Muscle layer of duodenum (tissue), 2 donors: Measurements from ENCODE around the gene PRKAB1.

Source experiments
- H3K27ac ChIP-seq: one replicate; pipeline ENCODE4 v1.7.0; 2013; ENCODE audit warnings: mild to moderate bottlenecking, low read length
- H3K27me3 ChIP-seq: one replicate; pipeline ENCODE4 v1.7.0; 2013; ENCODE audit warnings: low read depth, mild to moderate bottlenecking, control low read depth, low read length
- H3K36me3 ChIP-seq, 2 donors: one replicate each; pipeline ENCODE4 v1.7.0; 2013; ENCODE audit warnings: low read length in 2 of 2, control low read depth in 1 of 2, mild to moderate bottlenecking in 1 of 2; ENCODE audit not compliant: insufficient read depth in 2 of 2, control insufficient read depth in 1 of 2
- H3K4me1 ChIP-seq, 2 donors: one replicate each; pipeline ENCODE4 v1.7.0; 2013; ENCODE audit warnings: low read length in 2 of 2, mild to moderate bottlenecking in 2 of 2, control low read depth in 1 of 2, moderate library complexity in 1 of 2; ENCODE audit not compliant: insufficient read depth in 2 of 2, control insufficient read depth in 1 of 2
- H3K4me3 ChIP-seq, 2 donors: one replicate each; pipeline ENCODE4 v1.7.0; 2013; ENCODE audit warnings: low read length in 2 of 2, low read depth in 1 of 2, mild to moderate bottlenecking in 1 of 2
- H3K9me3 ChIP-seq, 2 donors: one replicate each; pipeline ENCODE4 v1.7.0; 2013; ENCODE audit warnings: low read length in 2 of 2, control low read depth in 1 of 2, mild to moderate bottlenecking in 1 of 2; ENCODE audit not compliant: control insufficient read depth in 1 of 2
- donor health status: healthy.

The PRKAB1 gene

DNA sequence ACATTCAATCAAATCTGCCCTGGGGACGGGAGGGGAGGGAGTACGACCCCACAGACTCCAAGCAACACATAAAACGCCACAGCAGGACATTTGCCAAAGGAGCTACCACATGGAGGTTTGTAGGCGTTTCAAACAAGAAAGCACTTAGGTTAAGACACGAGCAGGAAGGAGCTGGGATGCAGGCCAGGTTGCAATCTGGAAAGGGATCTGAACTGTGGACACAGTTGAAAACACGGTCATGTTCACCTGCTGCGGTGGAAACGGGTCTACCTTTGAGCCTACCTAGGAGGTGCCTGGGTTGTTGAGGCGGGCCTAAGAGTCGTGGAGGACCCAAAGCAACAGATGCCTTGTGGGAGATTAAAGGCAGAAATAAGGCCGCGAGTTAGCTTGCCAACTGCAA is 18.4 kb downstream of the PRKAB1 start:
- H3K27ac ChIP-seq = peak overlapping the region; percentile 71

GRCh38 chr12:119686776-119687175 is 18.8 kb downstream of the PRKAB1 start:
- H3K27ac ChIP-seq = peak overlapping the region; percentile 19
- peaks cover 4 to 7% of the 10 kb centered on the region in 2 donors for H3K36me3 ChIP-seq
- no peaks in the 10 kb centered on the region for H3K9me3 ChIP-seq
- peaks cover 0 to 3% of the 10 kb centered on the region in 2 donors for H3K4me1 ChIP-seq
- no peaks in the 10 kb centered on the region for H3K27me3 ChIP-seq
- H3K4me3 ChIP-seq = no peak overlapping the region

More for the DNA sequence above, 18.4 kb downstream of the PRKAB1 start:
- Histone ChIP-seq H3K27me3 (no peaks in the 10 kb centered on the region), H3K4me1 (peaks cover 0 to 3% of the 10 kb centered on the region in 2 donors), H3K4me3 (no peak overlapping the region), H3K36me3 (peaks cover 8 to 10% of the 10 kb centered on the region in 2 donors), H3K9me3 (no peaks in the 10 kb centered on the region)

DNA sequence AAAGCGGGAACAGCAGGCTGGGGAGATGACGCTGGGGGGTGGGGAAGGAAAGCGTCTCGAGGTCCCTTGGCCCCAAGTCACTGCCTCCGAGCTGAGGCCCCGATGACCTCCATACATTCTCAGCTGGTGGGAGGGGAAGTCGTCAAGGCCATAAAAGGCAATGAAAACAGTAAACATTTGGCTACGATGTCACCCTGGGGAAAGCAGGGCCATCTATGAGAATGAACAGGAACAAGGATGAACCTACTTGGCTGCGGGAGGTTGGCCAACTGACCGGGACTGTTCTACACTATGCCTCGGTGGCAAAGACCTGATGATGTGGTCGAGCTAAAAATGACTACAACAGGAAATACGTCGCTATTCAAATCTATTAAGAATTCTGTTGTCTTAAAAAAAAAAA is 19.5 kb downstream of the PRKAB1 start:
- Histone ChIP-seq H3K27ac (no peak overlapping the region), H3K27me3 (no peaks in the 10 kb centered on the region), H3K9me3 (no peaks in the 10 kb centered on the region), H3K36me3 (peaks cover 0 to under 1% of the 10 kb centered on the region in 2 donors), H3K4me1 (peaks cover 2 to 7% of the 10 kb centered on the region in 2 donors), H3K4me3 (no peak overlapping the region)

DNA sequence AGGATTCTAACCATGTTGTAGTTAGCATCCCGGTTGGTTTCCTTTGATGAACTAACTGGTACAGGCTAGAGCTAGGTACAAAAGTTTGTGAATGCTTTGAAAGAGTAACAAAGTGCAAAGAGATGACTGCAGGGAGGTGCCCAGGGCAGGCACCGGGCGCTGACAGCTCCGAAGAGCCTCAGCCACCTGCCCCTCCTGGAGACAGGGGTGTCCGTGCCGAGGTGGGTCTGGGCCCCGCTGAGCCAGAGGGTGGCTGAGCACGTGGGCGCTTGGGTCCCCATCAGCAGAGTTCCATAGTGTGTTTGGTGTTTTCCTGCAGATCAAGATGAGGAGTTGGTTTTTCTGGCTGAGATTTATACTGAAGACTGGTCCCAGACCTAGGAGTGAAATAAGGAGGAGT is 19.9 kb downstream of the PRKAB1 start:
- Histone ChIP-seq H3K4me3 (no peak overlapping the region), H3K9me3 (no peaks in the 10 kb centered on the region), H3K27ac (no peak overlapping the region), H3K27me3 (no peaks in the 10 kb centered on the region), H3K36me3 (no peaks in the 10 kb centered on the region), H3K4me1 (peaks cover 6 to 12% of the 10 kb centered on the region in 2 donors)

- no peak overlapping the region for H3K4me3 ChIP-seq
- peaks cover 13 to 16% of the 10 kb centered on the region in 2 donors for H3K4me1 ChIP-seq
- no peaks in the 10 kb centered on the region for H3K36me3 ChIP-seq
- no peaks in the 10 kb centered on the region for H3K27me3 ChIP-seq
- H3K9me3 ChIP-seq = no peaks in the 10 kb centered on the region
- H3K27ac ChIP-seq = no peak overlapping the region
These were observed 22.1 kb downstream of the PRKAB1 start for GRCh38 chr12:119689935-119690500.

DNA sequence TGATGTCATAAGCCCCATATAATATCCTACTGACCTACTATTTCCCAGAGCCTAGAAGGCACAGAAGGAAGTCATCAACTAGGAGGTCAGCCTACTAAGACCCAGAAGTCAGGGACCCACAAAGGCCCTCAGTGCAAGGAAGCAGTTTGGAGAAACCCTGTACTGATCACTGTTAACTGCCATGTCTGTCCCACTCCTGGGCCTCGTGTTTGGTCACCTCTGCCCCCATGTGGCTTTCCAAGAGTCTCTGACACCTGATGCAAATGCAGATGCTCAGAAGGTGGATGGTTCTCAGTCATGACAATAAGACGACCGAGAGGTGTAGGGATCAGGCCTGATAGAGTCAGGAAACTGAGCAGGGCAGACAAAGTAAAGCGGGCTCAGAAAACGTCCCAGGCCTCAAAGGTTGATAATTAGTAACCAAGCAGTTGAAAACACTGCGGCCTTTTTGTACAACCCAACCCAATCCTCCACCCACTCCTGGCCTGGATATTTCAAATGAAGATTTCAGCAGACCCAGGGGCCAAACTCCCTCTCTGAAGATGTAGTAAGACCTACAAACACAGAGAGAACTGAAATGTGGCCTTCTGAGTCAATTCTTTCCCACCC is 23.4 kb downstream of the PRKAB1 start:
- no peaks in the 10 kb centered on the region for H3K36me3 ChIP-seq

DNA sequence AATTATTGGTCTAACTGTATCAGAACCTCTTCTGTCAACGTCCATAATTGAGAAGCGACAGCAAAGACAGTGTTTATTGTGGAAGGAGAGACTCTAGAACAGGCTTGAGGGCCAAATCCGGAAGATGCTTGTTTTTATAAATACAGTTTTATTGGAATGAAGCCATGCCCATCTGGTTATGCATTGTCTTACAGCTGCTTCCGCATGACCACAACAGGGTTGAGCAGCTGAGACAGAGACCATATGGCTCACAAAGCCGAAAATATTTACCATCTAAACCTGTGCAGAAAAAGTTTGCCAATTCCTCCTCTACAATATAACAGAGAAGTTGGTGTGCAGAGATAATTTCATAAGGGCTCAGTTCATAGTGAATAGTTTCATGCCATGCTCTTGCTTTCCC is 24.5 kb downstream of the PRKAB1 start:
- no peaks in the 10 kb centered on the region for H3K27me3 ChIP-seq
- peak overlapping the region; percentile 61 for H3K27ac ChIP-seq
- no peaks in the 10 kb centered on the region for H3K9me3 ChIP-seq
- H3K4me3 ChIP-seq = no peak overlapping the region
- H3K36me3 ChIP-seq = no peaks in the 10 kb centered on the region
- peaks cover 13 to 16% of the 10 kb centered on the region in 2 donors for H3K4me1 ChIP-seq

More for the DNA sequence above, 23.4 kb downstream of the PRKAB1 start:
- H3K4me3 ChIP-seq = no peak overlapping the region
- no peaks in the 10 kb centered on the region for H3K9me3 ChIP-seq
- H3K27ac ChIP-seq = no peak overlapping the region
- no peaks in the 10 kb centered on the region for H3K27me3 ChIP-seq
- peaks cover 13 to 16% of the 10 kb centered on the region in 2 donors for H3K4me1 ChIP-seq

DNA sequence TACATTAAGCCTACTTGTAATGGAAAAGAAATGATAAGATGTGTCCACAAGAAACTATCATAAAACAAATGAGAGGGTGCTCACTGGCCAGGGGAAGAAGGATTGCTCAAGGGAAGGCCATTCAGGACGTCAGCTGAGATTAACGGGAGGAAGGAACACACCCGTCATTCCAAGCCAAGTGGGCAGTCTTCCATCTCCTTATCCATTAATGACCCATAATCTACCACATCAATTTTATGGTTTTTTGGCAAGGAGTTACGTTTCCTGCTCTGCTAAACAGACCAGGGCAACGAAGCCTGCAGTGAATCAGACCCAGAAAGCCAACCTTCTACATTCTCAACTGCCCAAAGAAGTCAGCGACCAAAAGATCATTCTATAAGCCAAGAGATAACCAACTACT is 25.1 kb downstream of the PRKAB1 start:
- H3K27ac ChIP-seq = peak overlapping the region; percentile 83
- H3K36me3 ChIP-seq = no peaks in the 10 kb centered on the region
- H3K4me1 ChIP-seq = peaks cover 13 to 16% of the 10 kb centered on the region in 2 donors
- H3K27me3 ChIP-seq = no peaks in the 10 kb centered on the region
- no peaks in the 10 kb centered on the region for H3K9me3 ChIP-seq
- H3K4me3 ChIP-seq = no peak overlapping the region

DNA sequence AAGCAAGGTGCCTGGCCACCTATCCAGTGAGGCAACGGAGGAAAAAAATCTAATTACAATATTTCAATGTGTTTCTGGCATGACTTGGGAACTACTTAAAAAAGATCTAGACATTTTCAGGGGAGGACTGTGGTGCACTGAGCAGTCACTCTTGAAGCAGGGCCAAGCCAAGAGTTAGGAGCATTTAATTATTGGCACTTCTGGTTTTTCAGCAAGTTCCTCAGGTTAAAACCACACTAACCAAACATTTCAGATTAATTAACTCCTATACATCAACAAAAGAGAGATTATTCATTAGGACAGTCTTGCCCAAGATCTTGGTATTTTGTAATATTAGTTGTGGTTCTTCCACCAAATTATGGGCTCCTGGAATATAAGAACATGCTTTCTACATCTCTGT is 25.6 kb downstream of the PRKAB1 start:
- Histone ChIP-seq H3K4me3 (no peak overlapping the region), H3K4me1 (peaks cover 13 to 16% of the 10 kb centered on the region in 2 donors), H3K9me3 (no peaks in the 10 kb centered on the region), H3K27me3 (no peaks in the 10 kb centered on the region), H3K27ac (peak overlapping the region; percentile 83), H3K36me3 (no peaks in the 10 kb centered on the region)

DNA sequence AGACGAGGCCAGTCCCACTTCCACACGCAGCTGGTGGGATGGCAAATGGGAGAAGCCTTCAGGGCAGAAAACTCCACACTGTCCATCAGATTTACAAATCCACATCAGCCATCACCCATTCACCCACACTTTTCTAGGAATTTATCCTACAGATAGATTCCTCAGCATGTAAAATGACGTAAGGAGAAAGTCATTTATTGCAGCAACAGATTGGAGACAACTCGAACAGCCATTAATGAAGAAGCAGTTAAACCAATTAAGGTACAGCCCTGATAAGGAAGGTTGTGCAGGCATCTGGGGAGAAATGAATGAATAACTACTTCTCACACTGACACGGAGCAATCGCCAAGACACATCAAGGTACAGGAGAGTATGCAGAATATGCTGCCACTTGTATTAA is 26.2 kb downstream of the PRKAB1 start:
- Histone ChIP-seq H3K27ac (peak overlapping the region; percentile 83), H3K36me3 (no peaks in the 10 kb centered on the region)

GRCh38 chr12:119695034-119695433 is 27.1 kb downstream of the PRKAB1 start:
- no peaks in the 10 kb centered on the region for H3K9me3 ChIP-seq
- no peaks in the 10 kb centered on the region for H3K27me3 ChIP-seq
- no peak overlapping the region for H3K4me3 ChIP-seq
- peaks cover 0 to 4% of the 10 kb centered on the region in 2 donors for H3K36me3 ChIP-seq
- no peak overlapping the region for H3K27ac ChIP-seq
- peaks cover 13 to 16% of the 10 kb centered on the region in 2 donors for H3K4me1 ChIP-seq

More for the DNA sequence above, 26.2 kb downstream of the PRKAB1 start:
- H3K9me3 ChIP-seq = no peaks in the 10 kb centered on the region
- peaks cover 13 to 16% of the 10 kb centered on the region in 2 donors for H3K4me1 ChIP-seq
- no peak overlapping the region for H3K4me3 ChIP-seq
- H3K27me3 ChIP-seq = no peaks in the 10 kb centered on the region
